ENCODE data around the gene OTUD7B.

DNA sequence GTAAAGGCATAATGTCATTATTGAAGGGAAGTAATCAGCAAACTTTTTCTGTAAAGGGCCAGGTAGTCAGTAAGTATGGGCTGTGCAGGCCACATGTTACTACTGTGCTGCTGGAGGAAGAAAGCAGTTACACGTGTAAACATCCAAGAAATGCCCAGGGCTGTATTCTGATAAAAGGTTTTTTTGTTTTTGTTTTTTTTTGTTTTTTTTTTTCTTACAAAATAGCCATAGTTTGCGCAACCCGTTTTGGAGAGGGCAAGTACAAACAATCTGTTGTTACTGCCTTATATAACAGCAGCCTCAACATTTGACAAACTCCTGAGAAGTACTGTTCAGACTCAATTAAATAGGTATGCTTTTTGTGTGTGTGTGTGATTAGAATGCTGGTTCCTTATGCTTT, 47.2 kb downstream of the OTUD7B start:
- TF ChIP-seq POLR2A (IDR thresholded peaks at IDR 0.05; ENCODE audit: low read length) = no peak
- TF ChIP-seq GATA1 (IDR thresholded peaks at IDR 0.05; ENCODE audit: low read depth, low read length) = no peak

Data from erythroblast (primary cell).